ENCODE data around the gene EEF1AKMT3.
"Not testable (repeated sequence)": the region's sequence is repeated elsewhere in the genome, so short reads cannot be mapped to it uniquely, and the experiment has no call there.

The EEF1AKMT3 gene

GRCh38 chr12:57774634-57775033 is 2.2 kb downstream of the EEF1AKMT3 start:
- DNase-seq; intact Hi-C loops (cut with DNase I): not testable (repeated sequence)

- peak in 1 of 42 donors; percentile 25 for DNase-seq
- intact Hi-C loops (cut with DNase I): no loop called here
Measured at GRCh38 chr12:57775044-57775443, 2.6 kb downstream of the EEF1AKMT3 start.

DNA sequence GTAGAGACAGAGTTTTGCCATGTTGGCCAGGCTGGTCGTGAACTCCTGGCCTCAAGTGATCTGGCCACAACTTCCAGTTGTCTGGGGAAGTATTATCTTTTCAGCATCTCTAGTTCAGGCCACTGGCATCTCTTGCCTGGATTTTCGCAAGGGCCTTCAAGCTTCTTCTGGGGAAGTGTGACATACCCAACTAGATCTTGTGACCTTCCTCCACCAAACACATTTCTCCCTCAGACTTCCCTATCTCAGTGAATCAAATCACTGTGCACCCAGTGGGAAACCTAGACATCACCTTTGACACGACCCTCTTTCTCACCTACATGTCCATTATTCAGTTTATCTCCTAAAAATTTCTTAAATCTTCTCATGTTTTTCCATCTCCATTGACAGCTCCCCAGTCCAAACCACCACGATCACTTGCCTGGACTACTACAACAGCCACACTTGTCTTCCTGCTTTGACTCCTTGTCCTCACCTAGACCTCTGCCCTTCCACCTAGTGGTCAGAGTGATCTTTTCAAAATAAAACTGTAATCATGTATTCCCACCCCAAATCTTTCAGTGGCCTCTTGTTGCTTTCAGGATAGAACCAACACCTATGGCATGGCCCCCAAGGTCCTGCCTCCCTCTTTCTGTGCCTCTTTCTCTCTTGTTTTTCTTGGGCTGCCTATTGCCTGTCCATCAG is 3.3 kb downstream of the EEF1AKMT3 start:
- no peak for DNase-seq
- intact Hi-C loops (cut with DNase I): no loop called here

DNA sequence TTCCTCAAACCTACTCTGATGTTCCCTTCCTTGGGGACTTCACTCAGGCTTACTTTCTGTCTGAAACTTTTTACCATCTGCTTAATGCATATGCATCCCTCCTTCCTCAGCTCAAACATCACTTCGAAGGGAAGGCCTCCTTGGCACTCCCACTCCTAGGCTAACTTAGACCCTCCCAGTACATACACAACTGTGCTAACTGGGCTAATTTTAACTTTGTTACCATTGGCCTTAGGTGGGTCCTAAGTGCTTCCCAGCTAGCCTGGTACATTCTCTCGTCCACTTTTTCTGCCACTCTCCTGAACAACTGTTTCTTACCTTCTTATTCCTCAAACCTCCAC is 3.8 kb downstream of the EEF1AKMT3 start:
- intact Hi-C loops (cut with DNase I): no loop called here
- DNase-seq: no peak

DNA sequence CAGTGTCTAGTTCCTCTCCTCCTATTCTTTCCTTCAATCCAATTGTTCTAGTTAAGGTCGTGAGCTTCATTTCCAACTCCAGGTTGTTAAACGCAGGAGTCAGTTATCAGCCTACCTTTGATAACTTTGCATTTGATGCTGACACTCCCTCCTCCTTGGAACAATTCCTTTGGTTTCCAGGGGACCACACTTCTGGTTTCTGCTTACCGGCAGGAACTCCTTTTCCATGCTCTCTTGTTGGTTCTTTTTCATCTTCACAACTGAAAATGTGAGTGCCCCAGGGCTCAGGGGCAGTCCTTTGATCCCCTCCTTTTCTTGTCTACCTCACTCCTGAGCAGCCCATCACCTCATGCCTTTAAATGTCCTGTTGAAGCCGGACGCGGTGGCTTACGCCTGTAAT is 5.0 kb downstream of the EEF1AKMT3 start:
- intact Hi-C loops (cut with DNase I): no loop called here
- DNase-seq: no peak

DNA sequence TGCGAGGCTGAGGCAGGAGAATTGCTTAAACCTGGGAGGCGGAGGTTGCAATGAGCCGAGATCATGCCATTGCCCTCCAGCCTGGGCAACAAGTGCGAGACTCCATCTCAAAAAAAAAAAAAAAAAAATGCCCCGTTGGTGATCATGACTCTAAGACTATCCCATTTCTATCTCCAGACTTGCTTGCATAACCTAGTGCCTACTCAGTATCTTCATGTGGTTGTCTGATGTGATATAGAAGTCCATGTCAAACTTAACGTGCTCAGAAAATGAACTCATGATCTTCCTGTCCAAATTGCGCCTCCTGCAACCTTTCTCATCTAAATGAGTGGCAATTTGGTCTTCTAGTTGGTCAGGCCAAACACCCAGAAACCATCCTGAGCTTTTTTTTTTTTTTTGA is 5.5 kb downstream of the EEF1AKMT3 start:
- intact Hi-C loops (cut with DNase I): no loop called here
- no peak for DNase-seq

DNA sequence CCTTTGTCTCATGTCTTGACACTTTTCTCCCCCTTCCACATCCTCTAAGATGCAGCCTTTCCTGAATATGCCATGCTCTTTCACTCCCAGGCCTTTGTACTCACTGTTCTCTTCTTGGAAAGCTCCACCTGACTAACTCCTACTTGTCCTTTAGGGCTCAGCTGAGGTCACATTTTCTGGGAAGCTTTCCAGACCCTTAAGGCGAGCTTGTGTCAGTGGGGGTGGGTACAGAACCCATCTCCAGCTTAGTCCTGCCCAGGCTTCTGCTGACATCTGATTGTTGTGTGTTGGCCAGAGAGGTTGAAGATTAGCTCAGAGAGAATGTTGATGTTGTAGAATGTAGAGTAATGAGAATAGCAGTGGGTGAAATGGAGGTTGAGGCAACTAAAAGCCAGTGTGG is 7.3 kb downstream of the EEF1AKMT3 start:
- no peak for DNase-seq
- intact Hi-C loops (cut with DNase I): loop anchor here (2.0 kb wide), 1 partner anchor 123 kb away; no protein-coding TSS in a partner anchor

DNA sequence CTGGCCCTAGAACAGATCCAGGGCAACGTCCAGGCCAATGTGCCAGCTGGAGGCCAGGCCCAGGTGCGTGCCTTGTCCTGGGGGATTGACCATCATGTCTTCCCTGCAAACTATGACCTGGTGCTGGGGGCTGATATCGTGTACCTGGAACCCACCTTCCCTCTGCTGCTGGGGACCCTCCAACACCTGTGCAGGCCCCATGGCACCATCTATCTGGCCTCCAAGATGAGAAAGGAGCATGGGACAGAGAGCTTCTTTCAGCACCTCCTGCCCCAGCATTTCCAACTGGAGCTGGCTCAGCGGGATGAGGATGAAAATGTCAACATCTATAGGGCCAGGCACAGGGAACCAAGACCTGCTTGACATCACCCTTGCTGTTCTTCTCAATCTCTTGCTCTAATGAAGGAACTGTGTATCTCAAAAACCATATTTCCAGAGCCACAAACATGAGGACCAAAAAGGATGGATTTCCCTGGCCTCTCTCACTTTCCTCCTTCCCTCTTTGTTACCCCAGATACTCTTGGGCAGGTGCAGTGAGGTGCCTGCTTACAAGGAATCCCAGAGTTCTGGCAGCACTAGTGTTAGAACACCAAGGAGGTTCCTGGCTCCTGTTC is 8.0 kb downstream of the EEF1AKMT3 start:
- no peak for DNase-seq
- intact Hi-C loops (cut with DNase I): loop anchor here (2.0 kb wide), 1 partner anchor 122 kb away; no protein-coding TSS in a partner anchor

- DNase-seq: no peak
- intact Hi-C loops (cut with DNase I): loop anchor here (2.0 kb wide), 1 partner anchor 122 kb away; no protein-coding TSS in a partner anchor
Measured at GRCh38 chr12:57781244-57781643, 8.8 kb downstream of the EEF1AKMT3 start.

GRCh38 chr12:57781801-57782200 is 9.4 kb downstream of the EEF1AKMT3 start:
- DNase-seq: no peak

GRCh38 chr12:57782243-57782607 is 9.8 kb downstream of the EEF1AKMT3 start:
- intact Hi-C loops (cut with DNase I): no loop called here
- DNase-seq: no peak

More at GRCh38 chr12:57781801-57782200, 9.4 kb downstream of the EEF1AKMT3 start:
- intact Hi-C loops (cut with DNase I): loop anchor here (2.0 kb wide), 1 partner anchor 121 kb away; no protein-coding TSS in a partner anchor

GRCh38 chr12:57782608-57783465 is 10.4 kb downstream of the EEF1AKMT3 start, which contains the start of gene TSFM:
Gene TSFM, plus strand, starts transcription at chr12:57782787. Its CDS starts 15 bp downstream, at chr12:57782802.
- DNase-seq: peak; percentile 95 to 100 (median 98)
- intact Hi-C loops (cut with DNase I): no loop called here

GRCh38 chr12:57783466-57783801 is 11.0 kb downstream of the EEF1AKMT3 start:
- no peak for DNase-seq
- intact Hi-C loops (cut with DNase I): no loop called here

GRCh38 chr12:57783861-57784260 is 11.4 kb downstream of the EEF1AKMT3 start:
- intact Hi-C loops (cut with DNase I): no loop called here
- DNase-seq: no peak

GRCh38 chr12:57793920-57794319 is 21.5 kb downstream of the EEF1AKMT3 start:
- intact Hi-C loops (cut with DNase I): no loop called here
- no peak for DNase-seq

GRCh38 chr12:57795354-57795753 is 22.9 kb downstream of the EEF1AKMT3 start:
- no peak for DNase-seq
- intact Hi-C loops (cut with DNase I): no loop called here

GRCh38 chr12:57796996-57797395 is 24.6 kb downstream of the EEF1AKMT3 start:
- DNase-seq: no peak
- intact Hi-C loops (cut with DNase I): no loop called here

DNA sequence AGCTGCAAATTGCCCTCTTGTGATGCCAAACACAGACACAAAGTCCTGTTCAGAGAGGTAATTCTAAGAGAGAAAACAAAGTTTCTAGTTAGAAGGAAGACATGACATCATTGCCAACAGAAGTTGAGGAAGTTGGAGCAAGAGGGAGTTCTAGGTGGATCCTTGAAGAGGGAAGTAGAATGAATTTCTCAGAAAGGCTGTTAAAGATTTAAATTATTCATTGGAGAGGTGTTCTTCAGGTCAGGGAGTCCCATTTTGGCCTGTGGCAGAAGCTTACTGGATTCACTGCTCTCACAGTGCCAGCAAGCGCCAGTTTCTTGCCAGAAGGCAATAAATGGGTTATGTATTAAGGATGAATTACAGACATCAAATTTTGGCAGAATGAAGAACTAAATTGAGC is 25.5 kb downstream of the EEF1AKMT3 start:
- intact Hi-C loops (cut with DNase I): no loop called here
- no peak for DNase-seq

DNA sequence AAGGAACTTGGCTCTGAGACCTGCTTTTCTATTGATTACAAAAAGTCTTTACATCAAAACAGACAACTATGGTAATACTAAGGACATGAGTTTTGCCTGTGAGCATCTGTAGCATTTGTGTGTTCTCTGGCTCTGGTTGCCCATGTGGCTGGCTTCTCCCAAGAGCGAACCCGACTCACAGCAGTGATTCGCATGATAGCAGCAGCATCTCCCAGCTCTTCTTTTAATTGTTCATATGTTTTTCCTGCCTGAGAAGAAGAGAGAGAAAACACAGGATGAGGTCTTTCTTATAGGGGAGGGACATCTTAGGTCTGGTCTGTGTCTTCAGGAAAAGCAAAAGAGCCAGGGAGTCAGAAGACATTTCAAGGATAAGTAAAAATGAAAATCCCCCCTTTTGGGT is 28.6 kb downstream of the EEF1AKMT3 start:
- intact Hi-C loops (cut with DNase I): no loop called here
- no peak for DNase-seq

DNA sequence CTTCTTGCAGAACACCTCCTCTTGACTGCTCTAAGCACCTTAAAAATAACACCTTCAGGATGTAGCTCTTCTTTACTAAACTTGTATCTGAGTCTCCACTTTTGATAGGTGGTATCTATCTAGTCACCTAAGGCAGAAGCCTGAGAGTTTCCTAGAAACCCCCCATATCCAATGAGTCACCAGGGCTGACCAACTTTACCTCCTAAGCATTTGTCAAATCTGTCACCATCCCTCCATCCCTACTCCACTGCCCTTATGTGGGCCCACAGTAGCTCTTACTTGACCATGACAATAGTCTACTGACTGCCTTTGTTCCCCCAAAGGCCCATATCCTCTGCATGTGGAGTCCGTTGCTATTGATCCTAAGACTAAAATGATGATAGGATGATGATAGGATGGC is 30.2 kb downstream of the EEF1AKMT3 start:
- intact Hi-C loops (cut with DNase I): no loop called here
- no peak for DNase-seq

Measured in head of caudate nucleus (tissue), 42 donors.